A673 (cell line): ENCODE results near the gene GRAMD1A.
"Not testable (repeated sequence)": the region's sequence is repeated elsewhere in the genome, so short reads cannot be mapped to it uniquely, and the experiment has no call there.

Experiments used
- EZH2 ChIP-seq: fragments of 200-600 bp; sonication (generic); IDR thresholded peaks from 2 replicates; pipeline ENCODE4 v1.6.1; 2017; ENCODE audit warnings: borderline replicate concordance, low read depth, mild to moderate bottlenecking, mixed read lengths, antibody characterized with exemption, low read length; ENCODE audit not compliant: poor library complexity, severe bottlenecking
- TF ChIP-seq, protein P1 (sequence below): fragments of 300-800, 200-600 bp; sonication (generic); conservative IDR thresholded peaks from 2 replicates; pipeline ENCODE4 v1.5.1; 2017; ENCODE audit warnings: low read depth, mild to moderate bottlenecking, antibody characterized with exemption, low read length, moderate library complexity, mixed read lengths

DNA sequence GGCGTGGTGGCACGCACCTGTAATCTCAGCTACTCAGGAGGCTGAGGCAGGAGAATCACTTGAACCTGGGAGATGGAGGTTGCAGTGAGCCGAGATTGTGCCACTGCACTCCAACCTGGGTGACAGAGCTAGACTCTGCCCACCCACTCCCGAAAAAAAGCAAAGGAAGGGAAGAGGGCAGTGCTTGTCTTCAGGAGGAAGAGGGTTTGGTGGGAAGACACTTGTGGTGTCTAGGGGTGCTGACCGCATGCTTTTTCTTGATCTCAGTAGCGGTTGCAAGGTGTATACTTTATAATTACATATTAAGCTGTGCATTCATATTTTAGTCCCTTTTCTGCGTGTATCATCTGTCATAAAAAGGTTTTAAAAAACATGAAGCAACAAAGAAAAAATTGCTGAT is 7.5 kb upstream of the GRAMD1A start:
- TF ChIP-seq EZH2 = not testable (repeated sequence)
- TF ChIP-seq, protein P1, sequence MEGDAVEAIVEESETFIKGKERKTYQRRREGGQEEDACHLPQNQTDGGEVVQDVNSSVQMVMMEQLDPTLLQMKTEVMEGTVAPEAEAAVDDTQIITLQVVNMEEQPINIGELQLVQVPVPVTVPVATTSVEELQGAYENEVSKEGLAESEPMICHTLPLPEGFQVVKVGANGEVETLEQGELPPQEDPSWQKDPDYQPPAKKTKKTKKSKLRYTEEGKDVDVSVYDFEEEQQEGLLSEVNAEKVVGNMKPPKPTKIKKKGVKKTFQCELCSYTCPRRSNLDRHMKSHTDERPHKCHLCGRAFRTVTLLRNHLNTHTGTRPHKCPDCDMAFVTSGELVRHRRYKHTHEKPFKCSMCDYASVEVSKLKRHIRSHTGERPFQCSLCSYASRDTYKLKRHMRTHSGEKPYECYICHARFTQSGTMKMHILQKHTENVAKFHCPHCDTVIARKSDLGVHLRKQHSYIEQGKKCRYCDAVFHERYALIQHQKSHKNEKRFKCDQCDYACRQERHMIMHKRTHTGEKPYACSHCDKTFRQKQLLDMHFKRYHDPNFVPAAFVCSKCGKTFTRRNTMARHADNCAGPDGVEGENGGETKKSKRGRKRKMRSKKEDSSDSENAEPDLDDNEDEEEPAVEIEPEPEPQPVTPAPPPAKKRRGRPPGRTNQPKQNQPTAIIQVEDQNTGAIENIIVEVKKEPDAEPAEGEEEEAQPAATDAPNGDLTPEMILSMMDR = not testable (repeated sequence)
